Stimulated activated CD4-positive, alpha-beta T cell treated with anti-CD3 and anti-CD28 coated beads, Interleukin-2, amount 100 ng/mL, for 48 hours (primary cell): ENCODE results near the gene PCNT.
"Not testable (repeated sequence)": the region's sequence is repeated elsewhere in the genome, so short reads cannot be mapped to it uniquely, and the experiment has no call there.

ENCODE experiments used
- DNase-seq, 2 donors: peaks; one replicate each; pipeline ENCODE4 v3.0.0-alpha.2; 2020

PCNT gene

GRCh38 chr21:46455575-46456385, 131.8 kb downstream of the PCNT start:
- DNase-seq = no peak

GRCh38 chr21:46456750-46457149, 132.8 kb downstream of the PCNT start:
- no peak for DNase-seq

- DNase-seq = peak; percentile 11 to 22
Observed at GRCh38 chr21:46457801-46458314, 133.9 kb downstream of the PCNT start.

- peak; percentile 86 to 89 for DNase-seq
Observed at GRCh38 chr21:46458315-46459023, 134.5 kb downstream of the PCNT start, which contains the start of gene DIP2A. Gene DIP2A, plus strand, starts transcription at chr21:46458891. Its CDS starts 241 bp downstream, at chr21:46459132.

- no peak for DNase-seq
Observed at GRCh38 chr21:46459024-46459355, 135.0 kb downstream of the PCNT start.

- no peak for DNase-seq
Observed at GRCh38 chr21:46459356-46460112, 135.6 kb downstream of the PCNT start.

- no peak for DNase-seq
Observed at GRCh38 chr21:46461909-46462308, 138.0 kb downstream of the PCNT start.

GRCh38 chr21:46465153-46465552, 141.2 kb downstream of the PCNT start:
- DNase-seq = not testable (repeated sequence)

GRCh38 chr21:46465651-46466050, 141.7 kb downstream of the PCNT start:
- no peak for DNase-seq

- DNase-seq = no peak
Observed at GRCh38 chr21:46468108-46468774, 144.3 kb downstream of the PCNT start.

GRCh38 chr21:46469275-46469674, 145.3 kb downstream of the PCNT start:
- DNase-seq = no peak

- DNase-seq = no peak
Observed at GRCh38 chr21:46471514-46471913, 147.6 kb downstream of the PCNT start.

GRCh38 chr21:46472246-46472645, 148.3 kb downstream of the PCNT start:
- DNase-seq = no peak

GRCh38 chr21:46474382-46474781, 150.4 kb downstream of the PCNT start:
- DNase-seq = no peak

- no peak for DNase-seq
Observed at GRCh38 chr21:46475296-46475695, 151.3 kb downstream of the PCNT start.

- no peak for DNase-seq
Observed at GRCh38 chr21:46477765-46478164, 153.8 kb downstream of the PCNT start.

GRCh38 chr21:46478910-46479309, 155.0 kb downstream of the PCNT start:
- no peak for DNase-seq

- DNase-seq = no peak
Observed at GRCh38 chr21:46480466-46480865, 156.5 kb downstream of the PCNT start.

GRCh38 chr21:46482225-46482845, 158.4 kb downstream of the PCNT start:
- DNase-seq = no peak

GRCh38 chr21:46482846-46483231, 158.9 kb downstream of the PCNT start:
- no peak for DNase-seq

- DNase-seq = no peak
Observed at GRCh38 chr21:46483300-46484295, 159.6 kb downstream of the PCNT start.
